Measurements from ENCODE around the gene TRERF1.

DNA sequence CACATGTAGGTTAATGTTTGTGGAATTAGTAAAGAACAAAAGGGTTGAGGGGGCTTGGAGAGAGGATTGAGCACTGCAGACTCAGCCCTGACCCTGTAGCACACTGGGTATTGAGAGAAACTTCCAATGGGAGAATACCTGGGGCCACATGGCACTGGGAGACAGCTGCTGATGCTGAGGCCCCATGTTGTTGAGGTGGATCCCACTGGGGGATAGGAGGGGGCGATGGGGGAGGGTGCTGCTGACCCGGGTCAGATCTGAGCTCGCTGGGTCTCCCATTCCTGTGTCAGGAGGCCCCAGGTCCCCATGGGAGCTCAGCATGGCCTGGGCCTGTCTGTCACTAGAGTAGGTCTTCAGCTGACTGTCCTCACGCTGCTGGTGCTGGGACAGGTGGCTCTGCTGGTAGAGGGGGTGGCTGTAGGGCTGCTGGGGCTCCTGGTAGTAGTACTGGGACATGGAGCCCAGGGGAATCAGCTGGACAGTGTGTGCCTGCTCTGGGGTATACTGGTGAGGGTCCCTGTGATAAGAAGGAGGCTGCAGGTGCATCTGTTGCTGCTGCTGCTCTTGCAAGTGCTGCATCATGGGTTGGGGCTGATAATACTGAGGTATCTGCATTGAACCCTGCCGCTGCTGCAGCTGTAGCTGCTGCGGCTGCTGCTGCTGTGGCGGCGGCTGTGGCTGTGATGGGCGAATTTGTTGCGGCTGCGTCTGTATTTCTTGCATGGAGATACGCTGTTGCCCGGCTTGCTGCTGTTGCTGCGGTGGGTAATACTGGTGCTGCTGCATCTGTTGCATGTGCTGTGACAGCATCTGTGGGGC lies 183.5 kb downstream of the TRERF1 start:
- TF ChIP-seq CTCF (IDR thresholded peaks at IDR 0.05 in 4 of 5, conservative IDR thresholded peaks at IDR 0.05 in 1 of 5) (no peak), POLR2A (IDR thresholded peaks at IDR 0.05) (no peak)

Data from gastrocnemius medialis (tissue), 4 donors.